HepG2 (cell line): Measurements from ENCODE around the gene EGFL8. TPM values are rescaled to one million over a fixed set of nuclear protein-coding genes. Genes with fewer than 3 reads are reported as not detected.

Experiments
- ATAC-seq: fragments of 200-7000 bp; cut with Tn5 transposase; 3 replicates; pipeline ENCODE4 v1.9.1; 2020; ENCODE audit warnings: mild to moderate bottlenecking, moderate library complexity
- BruUV-seq: library from RNA; stranded (reverse); fragments of 400-500 nt; replicated peaks from 2 replicates; lab custom pipeline; 2021; lab: Mats Ljungman, UMichigan
- CTCF ChIA-PET: fragments of 300-600 bp; formaldehyde crosslinking; extraction: SDS; loops from one replicate; lab custom pipeline; 2021; ENCODE audit warnings: low total read pairs, inconsistent platforms, low intra/inter-chr PET ratio; lab: Yijun Ruan, JAX
- POLR2A ChIA-PET: fragments of 350-600 bp; sonication (Branson Sonifier 250); formaldehyde crosslinking; loops from one replicate; lab custom pipeline; 2020; ENCODE audit warnings: antibody characterized with exemption, inconsistent platforms; lab: Yijun Ruan, JAX
- DNase-seq: peaks from one replicate; pipeline ENCODE4 v3.0.0-alpha.2; 2015; ENCODE audit warnings: low spot score
- FAIRE-seq: peaks from 3 replicates; lab custom pipeline; 2011; peaks lifted over from hg19 to GRCh38; lab: Jason Lieb, UNC
- H2AFZ ChIP-seq: one replicate; pipeline ENCODE4 v1.6.1; 2011; ENCODE audit warnings: low read length, inconsistent platforms
- H3K27ac ChIP-seq: fragments of 300-600 bp; 3 replicates; pipeline ENCODE4 v1.8.0; 2011; ENCODE audit warnings: mixed run types, mild to moderate bottlenecking, mixed read lengths, low read length, inconsistent platforms; ENCODE audit not compliant: insufficient read depth; ENCODE audit errors: extremely low read length
- H3K27me3 ChIP-seq, 2 experiments: fragments of 200-600 bp in 1 of 2; 2 replicates in 1 of 2; 3 replicates in 1 of 2; pipeline versions ENCODE4 v1.6.0 to v1.8.0; 2011; ENCODE audit warnings: low read length in 2 of 2, mild to moderate bottlenecking in 2 of 2, moderate library complexity in 2 of 2, inconsistent platforms in 1 of 2; ENCODE audit not compliant: insufficient read depth in 2 of 2, control insufficient read depth in 1 of 2
- H3K36me3 ChIP-seq, 2 experiments: fragments of 200-600 bp in 1 of 2; replicated peaks in 1 of 2; 2 replicates in 1 of 2; 3 replicates in 1 of 2; pipeline versions ENCODE4 v1.5.1 to v1.8.0; 2011; ENCODE audit warnings: low read length in 2 of 2, inconsistent platforms in 1 of 2; ENCODE audit not compliant: insufficient read depth in 2 of 2, control insufficient read depth in 1 of 2
- H3K4me1 ChIP-seq: 2 replicates; pipeline ENCODE4 v1.5.1; 2012; ENCODE audit warnings: low read length, inconsistent platforms; ENCODE audit not compliant: insufficient read depth
- H3K4me2 ChIP-seq: 2 replicates; pipeline ENCODE4 v1.6.0; 2011; ENCODE audit warnings: low read depth, low read length, inconsistent platforms
- H3K4me3 ChIP-seq, 3 experiments: fragments of 200-600 bp in 1 of 3; sonication (generic), shearing (Covaris generic) in 1 of 3; replicated peaks in 1 of 3; 2 replicates each; pipeline ENCODE4 v1.5.1; 2011 to 2016; ENCODE audit warnings: low read length in 3 of 3, inconsistent platforms in 2 of 3, low read depth in 2 of 3, mild to moderate bottlenecking in 2 of 3, control low read depth in 1 of 3, mixed read lengths in 1 of 3; ENCODE audit not compliant: insufficient read depth in 1 of 3
- H3K79me2 ChIP-seq: one replicate; pipeline ENCODE4 v1.6.1; 2011; ENCODE audit warnings: low read length, inconsistent platforms; ENCODE audit not compliant: insufficient read depth
- H3K9ac ChIP-seq: 2 replicates; pipeline ENCODE4 v1.6.0; 2011; ENCODE audit warnings: mild to moderate bottlenecking, low read depth, low read length, inconsistent platforms; ENCODE audit not compliant: insufficient read depth
- H3K9me3 ChIP-seq: 2 replicates; pipeline ENCODE4 v1.5.1; 2012; ENCODE audit warnings: mild to moderate bottlenecking, low read length
- H4K20me1 ChIP-seq: 2 replicates; pipeline ENCODE4 v1.6.0; 2011; ENCODE audit warnings: inconsistent platforms, mild to moderate bottlenecking, low read length, moderate library complexity; ENCODE audit not compliant: insufficient read depth
- AGO1 ChIP-seq: fragments of 200-400 bp; formaldehyde crosslinking; IDR thresholded peaks from 2 replicates; pipeline ENCODE4 v1.6.1; 2017; ENCODE audit warnings: mild to moderate bottlenecking, low read depth, low read length, moderate library complexity; ENCODE audit not compliant: poor library complexity, severe bottlenecking
- CREB1 ChIP-seq, 2 experiments: fragments of 450-650 bp in 1 of 2; IDR thresholded peaks; 2 replicates each; pipeline ENCODE4 v1.6.1; 2016 to 2017; ENCODE audit warnings: control low read depth in 1 of 2, mild to moderate bottlenecking in 1 of 2, missing compliant biosample characterization in 1 of 2, missing genetic modification characterization in 1 of 2
- FOXA3 ChIP-seq: IDR thresholded peaks from 2 replicates; pipeline ENCODE4 v1.6.1; 2016; ENCODE audit warnings: missing genetic modification reagents, missing compliant biosample characterization
- HOXA5 ChIP-seq: sonication (generic); formaldehyde crosslinking; IDR thresholded peaks from 2 replicates; pipeline ENCODE4 v1.4.0; 2020; ENCODE audit warnings: missing genetic modification reagents
- POGZ ChIP-seq: sonication (generic); formaldehyde crosslinking; IDR thresholded peaks from 2 replicates; pipeline ENCODE4 v1.4.0; 2020; ENCODE audit warnings: mild to moderate bottlenecking, missing genetic modification reagents
- TBX3 ChIP-seq: fragments of 450-650 bp; IDR thresholded peaks from 2 replicates; pipeline ENCODE4 v1.6.1; 2017; ENCODE audit warnings: antibody characterized with exemption, mild to moderate bottlenecking, inconsistent platforms, borderline replicate concordance
- ZNF333 ChIP-seq: sonication (generic); formaldehyde crosslinking; IDR thresholded peaks from 2 replicates; pipeline ENCODE4 v1.4.0; 2020; ENCODE audit warnings: mild to moderate bottlenecking, missing genetic modification reagents, borderline replicate concordance
- ZNF383 ChIP-seq: sonication (generic); formaldehyde crosslinking; IDR thresholded peaks from 2 replicates; pipeline ENCODE4 v1.4.0; 2020; ENCODE audit warnings: missing genetic modification reagents, mild to moderate bottlenecking, borderline replicate concordance
- ZNF460 ChIP-seq: sonication (generic); formaldehyde crosslinking; IDR thresholded peaks from 2 replicates; pipeline ENCODE4 v1.5.1; 2020; ENCODE audit warnings: missing genetic modification reagents, mild to moderate bottlenecking, borderline replicate concordance
- ZNF781 ChIP-seq: sonication (generic); formaldehyde crosslinking; IDR thresholded peaks from 2 replicates; pipeline ENCODE4 v1.5.1; 2020; ENCODE audit warnings: borderline replicate concordance, mild to moderate bottlenecking, missing genetic modification reagents; ENCODE audit errors: not compliant biosample characterization
- WGBS: methylation state at CpG from one replicate; pipeline ENCODE4 v1.1.6; 2017; ENCODE audit warnings: low lambda C conversion rate; 5-methylcytosine and 5-hydroxymethylcytosine counted together
- in situ Hi-C: cut with HindIII; loops from 2 replicates; pipeline ENCODE4 v1.10.0; 2017; ENCODE audit warnings: low pct_unique_long_range_greater_than_20kb; ENCODE audit not compliant: extremely low pct_ligation_motif_present
- intact Hi-C: fragments of 100-400 bp; cut with micrococcal nuclease; formaldehyde crosslinking; loops from one replicate; pipeline ENCODE4 v1.10.0; 2022; ENCODE audit not compliant: unreplicated experiment
- polyA plus RNA-seq, 8 experiments: library from polyadenylated mRNA; depleted of rRNA in 3 of 8; stranded (reverse) in 7 of 8; unstranded in 1 of 8; fragments of >200 nt; fragmentation: Illumina TruSeq in 4 of 8; extraction: Trizol in 4 of 8; gene quantifications; 2 replicates each; pipeline versions ENCODE4 v1.2.1 to v1.2.3, GENCODE V29; 2011 to 2016; ENCODE audit warnings: low read depth in 4 of 8, missing spikeins in 1 of 8, mixed read lengths in 1 of 8; ENCODE audit not compliant: insufficient read depth in 1 of 8
- total RNA-seq, 5 experiments: library from RNA; depleted of rRNA; stranded (reverse); fragments of >200 nt; fragmentation: Illumina TruSeq; extraction: Trizol; gene quantifications; 2 replicates each; pipeline ENCODE4 v1.2.3, GENCODE V29; 2016; ENCODE audit warnings: low read depth in 1 of 5
- TF ChIP-seq, protein P1 (sequence below): sonication (generic); formaldehyde crosslinking; IDR thresholded peaks from 2 replicates; pipeline ENCODE4 v1.4.0; 2020; ENCODE audit warnings: missing genetic modification reagents, mild to moderate bottlenecking, borderline replicate concordance
- TF ChIP-seq, protein P2 (sequence below): sonication (generic); formaldehyde crosslinking; IDR thresholded peaks from 2 replicates; pipeline ENCODE4 v1.8.1; 2023; ENCODE audit warnings: mild to moderate bottlenecking, missing genetic modification reagents, borderline replicate concordance
- TF ChIP-seq, protein P3 (sequence below): sonication (generic); formaldehyde crosslinking; IDR thresholded peaks from 2 replicates; pipeline ENCODE4 v1.5.1; 2020; ENCODE audit warnings: mild to moderate bottlenecking, moderate library complexity, missing genetic modification reagents
- TF ChIP-seq, protein P4 (sequence below): sonication (generic); formaldehyde crosslinking; IDR thresholded peaks from 2 replicates; pipeline ENCODE4 v1.4.0; 2020; ENCODE audit warnings: mild to moderate bottlenecking, missing genetic modification reagents, borderline replicate concordance

EGFL8 gene
- total and polyA plus RNA-seq, 2 of the 13 experiments (the other 11 are each of a cell fraction or from before 2014, with no cell fraction given), result 10.0 to 11.5 TPM

DNA sequence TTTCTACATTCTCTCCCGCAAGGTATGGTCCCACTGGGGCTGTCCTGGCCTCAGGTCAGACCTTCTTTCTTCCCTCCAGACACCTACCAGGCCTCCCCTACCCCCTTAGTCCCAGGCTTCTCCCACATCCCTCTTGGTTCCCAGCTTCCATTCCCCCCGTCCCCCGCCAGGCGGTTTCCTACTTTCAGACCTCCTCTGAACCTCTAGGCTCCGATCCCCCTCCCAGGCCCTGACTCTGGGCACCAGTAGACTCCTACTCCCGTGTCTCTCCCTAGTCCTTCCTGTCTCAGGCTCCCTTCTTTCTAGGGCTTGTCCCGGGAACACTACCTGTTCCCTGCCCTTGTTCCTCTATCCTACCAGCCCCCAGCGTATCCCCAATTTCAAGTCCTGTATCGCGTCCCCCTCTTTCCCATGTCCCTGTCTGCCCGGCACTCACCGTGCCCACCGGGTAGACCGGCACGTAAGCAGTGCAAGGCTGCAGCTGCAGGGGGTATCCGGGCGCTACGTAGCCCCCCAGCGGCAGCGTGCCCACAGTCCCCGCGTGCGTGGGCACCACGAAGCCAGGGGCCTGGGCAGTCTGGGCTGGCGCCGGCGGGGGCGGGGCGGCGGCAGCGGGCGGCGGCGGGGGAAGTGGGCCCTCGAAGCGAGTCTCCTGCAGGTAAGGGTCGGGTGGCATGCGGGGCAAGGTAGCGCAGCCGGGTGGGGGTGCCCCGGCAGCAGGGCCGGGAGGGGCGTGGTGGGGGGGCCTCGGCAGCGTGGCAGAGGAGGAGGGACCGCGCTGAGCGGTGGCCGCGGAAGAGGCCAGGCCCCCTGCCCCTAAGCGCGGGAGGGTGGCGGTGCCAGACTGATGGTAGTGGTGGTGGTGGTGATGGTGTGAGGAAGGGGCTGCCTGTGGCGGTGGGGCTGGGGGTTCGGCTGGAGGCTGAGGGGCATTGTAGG, 14.2 kb upstream of the EGFL8 start:
- no peaks in the 10 kb centered on the region for H3K9me3 ChIP-seq
- no TSS peak for BruUV-seq
- no peaks in the 10 kb centered on the region for H3K36me3 ChIP-seq
- peaks cover 10% of the 10 kb centered on the region for H3K79me2 ChIP-seq
- FAIRE-seq (no peak), ATAC-seq (no peak), DNase-seq (no peak)
- intact Hi-C loops, result no loop called here
- H3K27me3 ChIP-seq, result peaks cover 0 to 5% of the 10 kb centered on the region in 2 experiments; a peak in 2 of 5 replicates
- H2AFZ ChIP-seq, result no peak overlapping the region
- in situ Hi-C loops, result loop anchor here (5.0 kb wide), 1 partner anchor 33 kb away; no protein-coding TSS in a partner anchor
- H3K4me2 ChIP-seq, result no peak overlapping the region
- no peaks in the 10 kb centered on the region for H4K20me1 ChIP-seq
- peaks cover 26% of the 10 kb centered on the region for H3K4me1 ChIP-seq
- POLR2A ChIA-PET, result no interaction called here
- TF ChIP-seq FOXA3 (CRISPR knock-in tag) (no peak), TBX3 (no peak), POGZ (CRISPR knock-in tag) (no peak), ZNF383 (CRISPR knock-in tag) (no peak), ZNF781 (CRISPR knock-in tag) (no peak), AGO1 (no peak), ZNF460 (CRISPR knock-in tag) (no peak), ZNF333 (CRISPR knock-in tag) (no peak), HOXA5 (no peak), CREB1 (IDR thresholded peaks at IDR 0.05) (no peak), CREB1 (CRISPR knock-in tag; IDR thresholded peaks at IDR 0.05) (no peak)
- TF ChIP-seq, protein P1, sequence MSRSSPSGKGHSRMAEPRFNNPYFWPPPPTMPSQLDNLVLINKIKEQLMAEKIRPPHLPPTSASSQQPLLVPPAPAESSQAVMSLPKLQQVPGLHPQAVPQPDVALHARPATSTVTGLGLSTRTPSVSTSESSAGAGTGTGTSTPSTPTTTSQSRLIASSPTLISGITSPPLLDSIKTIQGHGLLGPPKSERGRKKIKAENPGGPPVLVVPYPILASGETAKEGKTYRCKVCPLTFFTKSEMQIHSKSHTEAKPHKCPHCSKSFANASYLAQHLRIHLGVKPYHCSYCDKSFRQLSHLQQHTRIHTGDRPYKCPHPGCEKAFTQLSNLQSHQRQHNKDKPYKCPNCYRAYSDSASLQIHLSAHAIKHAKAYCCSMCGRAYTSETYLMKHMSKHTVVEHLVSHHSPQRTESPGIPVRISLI (CRISPR knock-in tag), result no peak
- TF ChIP-seq, protein P2, sequence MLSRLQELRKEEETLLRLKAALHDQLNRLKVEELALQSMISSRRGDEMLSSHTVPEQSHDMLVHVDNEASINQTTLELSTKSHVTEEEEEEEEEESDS (CRISPR knock-in tag), result no peak
- TF ChIP-seq, protein P3, sequence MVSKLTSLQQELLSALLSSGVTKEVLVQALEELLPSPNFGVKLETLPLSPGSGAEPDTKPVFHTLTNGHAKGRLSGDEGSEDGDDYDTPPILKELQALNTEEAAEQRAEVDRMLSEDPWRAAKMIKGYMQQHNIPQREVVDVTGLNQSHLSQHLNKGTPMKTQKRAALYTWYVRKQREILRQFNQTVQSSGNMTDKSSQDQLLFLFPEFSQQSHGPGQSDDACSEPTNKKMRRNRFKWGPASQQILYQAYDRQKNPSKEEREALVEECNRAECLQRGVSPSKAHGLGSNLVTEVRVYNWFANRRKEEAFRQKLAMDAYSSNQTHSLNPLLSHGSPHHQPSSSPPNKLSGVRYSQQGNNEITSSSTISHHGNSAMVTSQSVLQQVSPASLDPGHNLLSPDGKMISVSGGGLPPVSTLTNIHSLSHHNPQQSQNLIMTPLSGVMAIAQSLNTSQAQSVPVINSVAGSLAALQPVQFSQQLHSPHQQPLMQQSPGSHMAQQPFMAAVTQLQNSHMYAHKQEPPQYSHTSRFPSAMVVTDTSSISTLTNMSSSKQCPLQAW (CRISPR knock-in tag), result no peak
- TF ChIP-seq, protein P4, sequence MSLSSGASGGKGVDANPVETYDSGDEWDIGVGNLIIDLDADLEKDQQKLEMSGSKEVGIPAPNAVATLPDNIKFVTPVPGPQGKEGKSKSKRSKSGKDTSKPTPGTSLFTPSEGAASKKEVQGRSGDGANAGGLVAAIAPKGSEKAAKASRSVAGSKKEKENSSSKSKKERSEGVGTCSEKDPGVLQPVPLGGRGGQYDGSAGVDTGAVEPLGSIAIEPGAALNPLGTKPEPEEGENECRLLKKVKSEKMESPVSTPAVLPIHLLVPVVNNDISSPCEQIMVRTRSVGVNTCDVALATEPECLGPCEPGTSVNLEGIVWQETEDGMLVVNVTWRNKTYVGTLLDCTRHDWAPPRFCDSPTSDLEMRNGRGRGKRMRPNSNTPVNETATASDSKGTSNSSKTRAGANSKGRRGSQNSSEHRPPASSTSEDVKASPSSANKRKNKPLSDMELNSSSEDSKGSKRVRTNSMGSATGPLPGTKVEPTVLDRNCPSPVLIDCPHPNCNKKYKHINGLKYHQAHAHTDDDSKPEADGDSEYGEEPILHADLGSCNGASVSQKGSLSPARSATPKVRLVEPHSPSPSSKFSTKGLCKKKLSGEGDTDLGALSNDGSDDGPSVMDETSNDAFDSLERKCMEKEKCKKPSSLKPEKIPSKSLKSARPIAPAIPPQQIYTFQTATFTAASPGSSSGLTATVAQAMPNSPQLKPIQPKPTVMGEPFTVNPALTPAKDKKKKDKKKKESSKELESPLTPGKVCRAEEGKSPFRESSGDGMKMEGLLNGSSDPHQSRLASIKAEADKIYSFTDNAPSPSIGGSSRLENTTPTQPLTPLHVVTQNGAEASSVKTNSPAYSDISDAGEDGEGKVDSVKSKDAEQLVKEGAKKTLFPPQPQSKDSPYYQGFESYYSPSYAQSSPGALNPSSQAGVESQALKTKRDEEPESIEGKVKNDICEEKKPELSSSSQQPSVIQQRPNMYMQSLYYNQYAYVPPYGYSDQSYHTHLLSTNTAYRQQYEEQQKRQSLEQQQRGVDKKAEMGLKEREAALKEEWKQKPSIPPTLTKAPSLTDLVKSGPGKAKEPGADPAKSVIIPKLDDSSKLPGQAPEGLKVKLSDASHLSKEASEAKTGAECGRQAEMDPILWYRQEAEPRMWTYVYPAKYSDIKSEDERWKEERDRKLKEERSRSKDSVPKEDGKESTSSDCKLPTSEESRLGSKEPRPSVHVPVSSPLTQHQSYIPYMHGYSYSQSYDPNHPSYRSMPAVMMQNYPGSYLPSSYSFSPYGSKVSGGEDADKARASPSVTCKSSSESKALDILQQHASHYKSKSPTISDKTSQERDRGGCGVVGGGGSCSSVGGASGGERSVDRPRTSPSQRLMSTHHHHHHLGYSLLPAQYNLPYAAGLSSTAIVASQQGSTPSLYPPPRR (CRISPR knock-in tag), result no peak
- H3K9ac ChIP-seq, result no peak overlapping the region
- CTCF ChIA-PET, result no interaction called here
- H3K4me3 ChIP-seq, result no peak overlapping the region
- H3K27ac ChIP-seq, result no peak overlapping the region
- WGBS, result 87% methylated on average over 55 of the region's 55 CpGs
